Skeletal muscle satellite cell (primary cell): ENCODE results near the gene PUS1. TPM values are rescaled to one million over a fixed set of nuclear protein-coding genes. Genes with fewer than 3 reads are reported as not detected.
"Not testable (repeated sequence)": the region's sequence is repeated elsewhere in the genome, so short reads cannot be mapped to it uniquely, and the experiment has no call there.

ENCODE experiments used
- H3K27me3 ChIP-seq: 2 replicates; pipeline ENCODE4 v1.7.0; 2013; ENCODE audit warnings: low read length; ENCODE audit not compliant: control insufficient read depth, insufficient read depth
- H3K36me3 ChIP-seq: 2 replicates; pipeline ENCODE4 v1.7.0; 2013; ENCODE audit warnings: mild to moderate bottlenecking, control low read depth, low read length; ENCODE audit not compliant: insufficient read depth
- H3K4me1 ChIP-seq: 2 replicates; pipeline ENCODE4 v1.7.0; 2013; ENCODE audit warnings: low read length; ENCODE audit not compliant: control insufficient read depth, insufficient read depth
- H3K4me2 ChIP-seq: 2 replicates; pipeline ENCODE4 v1.7.0; 2013; ENCODE audit warnings: mild to moderate bottlenecking, low read length
- H3K4me3 ChIP-seq: 2 replicates; pipeline ENCODE4 v1.7.0; 2013; ENCODE audit warnings: low read length
- H3K9ac ChIP-seq: 2 replicates; pipeline ENCODE4 v1.7.0; 2013; ENCODE audit warnings: mild to moderate bottlenecking, low read depth, low read length, moderate library complexity
- H3K9me3 ChIP-seq: replicated peaks from 2 replicates; pipeline ENCODE4 v1.7.0; 2013; ENCODE audit warnings: mild to moderate bottlenecking, control low read depth, low read length
- total RNA-seq: library from RNA; depleted of rRNA; stranded (reverse); fragments of >200 nt; gene quantifications from 2 replicates; pipeline ENCODE4 v1.2.3, GENCODE V29; 2012; rRNA removed

The PUS1 gene
- total RNA-seq = 15.9 and 21.3 TPM in 2 replicates

- H3K4me1 ChIP-seq = peaks cover 8% of the 10 kb centered on the region
- H3K4me3 ChIP-seq = peak within 1 kb of the TSS; percentile 100
- peaks cover 23% of the 10 kb centered on the region for H3K36me3 ChIP-seq
- no peaks in the 10 kb centered on the region for H3K27me3 ChIP-seq
- H3K9ac ChIP-seq = peak within 1 kb of the TSS; percentile 97
- H3K4me2 ChIP-seq = peak within 1 kb of the TSS; percentile 99
- H3K9me3 ChIP-seq = no peaks in the 10 kb centered on the region
These were observed at the start of gene PUS1 for GRCh38 chr12:131928711-131929580. PUS1 (plus strand) TSS chr12:131929276; CDS start chr12:131929723, 447 bp downstream.

DNA sequence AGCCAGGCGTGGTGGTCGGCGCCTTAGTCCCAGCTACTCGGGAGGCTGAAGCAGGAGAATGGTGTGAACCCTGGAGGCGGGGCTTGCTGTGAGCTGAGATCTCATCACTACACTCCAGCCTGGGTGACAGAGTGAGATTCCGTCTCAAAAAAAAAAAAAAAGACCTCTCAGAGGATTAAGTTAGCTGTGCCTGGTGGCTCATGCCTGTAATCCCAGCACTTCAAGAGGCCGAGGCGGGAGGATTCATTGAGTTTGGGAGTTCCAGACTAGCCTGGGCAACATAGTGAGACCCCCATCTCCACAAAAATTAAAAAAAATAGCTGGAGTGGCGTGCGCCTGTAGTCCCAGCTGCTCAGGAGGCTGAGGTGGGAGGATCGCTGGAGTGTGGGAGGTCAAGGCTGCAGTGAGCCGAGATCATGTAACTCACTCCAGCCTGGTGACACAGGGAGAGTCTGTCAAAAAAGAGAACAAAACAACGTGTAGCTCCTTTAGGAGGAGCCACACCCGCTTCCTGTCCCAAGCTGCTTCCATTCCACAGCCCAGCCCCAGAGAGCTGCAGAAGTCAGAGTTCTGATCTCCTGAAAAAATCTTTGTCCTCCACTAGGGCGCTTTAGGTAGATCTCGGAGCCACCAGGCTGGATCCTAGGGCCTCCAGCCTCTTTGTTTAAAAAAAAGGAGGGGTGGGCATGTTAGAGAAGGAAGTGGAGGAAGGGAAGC is 46.1 kb upstream of the PUS1 start:
- H3K4me2 ChIP-seq = no peak overlapping the region
- H3K4me1 ChIP-seq = peaks cover 2% of the 10 kb centered on the region
- H3K9ac ChIP-seq = no peak overlapping the region
- no peaks in the 10 kb centered on the region for H3K36me3 ChIP-seq
- H3K4me3 ChIP-seq = no peak overlapping the region
- peaks cover 10% of the 10 kb centered on the region for H3K27me3 ChIP-seq
- peaks cover 4% of the 10 kb centered on the region for H3K9me3 ChIP-seq

DNA sequence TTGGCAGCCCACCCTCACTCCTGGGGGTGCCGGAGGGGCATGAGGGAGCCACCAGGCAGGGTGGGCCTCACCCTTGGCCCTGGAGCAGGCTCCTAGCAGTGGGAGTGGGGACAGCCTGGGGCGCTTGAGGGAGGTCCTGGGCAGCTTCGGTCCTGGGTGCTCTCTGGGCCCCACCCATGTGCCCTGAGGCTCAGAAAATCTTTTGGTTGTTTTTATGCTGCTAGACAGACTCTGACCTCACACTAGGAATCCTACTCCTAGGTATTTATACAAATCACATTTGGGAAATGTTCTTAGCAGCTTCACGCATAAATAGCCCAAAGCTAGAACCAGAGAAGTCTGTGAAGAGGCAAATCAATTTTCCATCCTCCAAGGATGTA is 45.6 kb upstream of the PUS1 start:
- peaks cover 10% of the 10 kb centered on the region for H3K27me3 ChIP-seq
- H3K9ac ChIP-seq = no peak overlapping the region
- H3K36me3 ChIP-seq = no peaks in the 10 kb centered on the region
- H3K4me2 ChIP-seq = no peak overlapping the region
- H3K4me3 ChIP-seq = no peak overlapping the region
- H3K4me1 ChIP-seq = peaks cover 2% of the 10 kb centered on the region
- H3K9me3 ChIP-seq = peaks cover 4% of the 10 kb centered on the region

GRCh38 chr12:131885076-131885475 is 44.0 kb upstream of the PUS1 start:
- not testable (repeated sequence) for H3K9ac ChIP-seq, H3K9me3 ChIP-seq, H3K4me1 ChIP-seq, H3K4me2 ChIP-seq, H3K36me3 ChIP-seq, H3K4me3 ChIP-seq
- peaks cover 13% of the 10 kb centered on the region for H3K27me3 ChIP-seq

- Histone ChIP-seq H3K27me3 (peaks cover 13% of the 10 kb centered on the region), H3K4me1 (peaks cover 2% of the 10 kb centered on the region), H3K9me3 (peaks cover 4% of the 10 kb centered on the region), H3K4me2 (no peak overlapping the region), H3K9ac (no peak overlapping the region), H3K36me3 (no peaks in the 10 kb centered on the region), H3K4me3 (no peak overlapping the region)
These were observed 43.5 kb upstream of the PUS1 start for GRCh38 chr12:131885543-131886057.

DNA sequence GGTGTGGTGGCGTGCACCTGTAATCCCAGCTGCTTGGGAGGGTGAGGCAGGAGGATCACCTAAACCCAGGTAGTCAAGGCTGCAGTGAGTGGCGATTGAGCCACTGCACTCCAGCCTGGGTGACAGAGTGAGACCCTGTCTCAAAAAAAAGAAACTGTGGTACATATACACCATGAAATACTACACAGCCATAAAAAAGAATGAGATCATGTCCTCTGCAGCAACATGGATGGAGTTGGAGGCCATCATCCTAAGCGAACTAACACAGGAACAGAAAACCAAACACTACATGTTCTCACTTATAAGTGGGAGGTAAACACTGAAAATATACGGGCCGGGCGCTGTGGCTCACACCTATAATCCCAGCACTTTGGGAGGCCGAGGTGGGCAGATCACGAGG is 37.4 kb upstream of the PUS1 start:
- H3K36me3 ChIP-seq, H3K9me3 ChIP-seq, H3K4me2 ChIP-seq, H3K27me3 ChIP-seq, H3K4me3 ChIP-seq, H3K9ac ChIP-seq: not testable (repeated sequence)
- peaks cover 15% of the 10 kb centered on the region for H3K4me1 ChIP-seq

DNA sequence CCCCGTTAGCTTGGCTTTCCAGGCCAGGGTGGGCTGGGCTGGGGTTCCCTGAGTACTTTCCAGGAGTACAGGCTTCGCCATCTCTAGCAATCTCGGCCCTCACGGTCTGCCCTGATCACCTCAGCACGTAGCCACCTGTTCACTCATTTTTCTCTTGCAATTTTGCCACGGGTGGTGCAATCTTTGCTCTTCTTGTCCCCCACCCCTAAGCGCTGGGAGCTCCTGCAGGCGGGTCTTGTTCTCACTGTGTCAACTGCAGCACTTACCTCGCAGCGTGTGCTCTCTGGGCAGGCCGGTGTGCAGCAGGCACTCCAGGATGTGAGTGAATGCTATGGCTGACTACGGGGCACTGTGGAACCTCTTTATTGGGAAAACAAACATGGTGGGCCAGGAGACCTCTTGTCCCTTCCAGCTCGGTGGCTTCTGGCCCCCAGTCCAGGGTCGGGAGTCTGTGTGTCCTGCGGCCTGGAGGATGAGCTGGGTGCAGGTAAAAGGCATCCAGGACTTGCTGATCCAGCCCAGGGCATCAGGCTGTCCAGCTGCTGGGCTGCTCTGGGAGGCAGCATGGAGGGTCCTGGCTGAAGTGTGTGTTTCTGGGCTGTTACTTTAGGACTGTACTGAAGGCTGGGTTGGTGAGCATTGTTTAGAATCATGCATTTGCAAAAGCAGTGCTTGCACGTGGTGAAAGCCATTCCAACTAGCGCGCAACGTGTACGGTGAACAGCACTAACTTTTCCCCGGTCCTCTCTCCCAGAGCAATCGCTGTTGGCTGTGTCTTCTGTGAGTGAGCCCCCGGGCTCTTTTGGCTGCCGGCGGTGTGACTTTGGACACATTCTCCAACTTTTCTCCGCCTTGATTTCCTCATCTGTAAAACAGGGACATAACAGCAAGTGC is 36.1 kb upstream of the PUS1 start:
- Histone ChIP-seq H3K4me1 (peaks cover 20% of the 10 kb centered on the region), H3K4me2 (no peak overlapping the region), H3K9ac (no peak overlapping the region), H3K9me3 (no peaks in the 10 kb centered on the region), H3K36me3 (no peaks in the 10 kb centered on the region), H3K4me3 (no peak overlapping the region), H3K27me3 (peaks cover 9% of the 10 kb centered on the region)

DNA sequence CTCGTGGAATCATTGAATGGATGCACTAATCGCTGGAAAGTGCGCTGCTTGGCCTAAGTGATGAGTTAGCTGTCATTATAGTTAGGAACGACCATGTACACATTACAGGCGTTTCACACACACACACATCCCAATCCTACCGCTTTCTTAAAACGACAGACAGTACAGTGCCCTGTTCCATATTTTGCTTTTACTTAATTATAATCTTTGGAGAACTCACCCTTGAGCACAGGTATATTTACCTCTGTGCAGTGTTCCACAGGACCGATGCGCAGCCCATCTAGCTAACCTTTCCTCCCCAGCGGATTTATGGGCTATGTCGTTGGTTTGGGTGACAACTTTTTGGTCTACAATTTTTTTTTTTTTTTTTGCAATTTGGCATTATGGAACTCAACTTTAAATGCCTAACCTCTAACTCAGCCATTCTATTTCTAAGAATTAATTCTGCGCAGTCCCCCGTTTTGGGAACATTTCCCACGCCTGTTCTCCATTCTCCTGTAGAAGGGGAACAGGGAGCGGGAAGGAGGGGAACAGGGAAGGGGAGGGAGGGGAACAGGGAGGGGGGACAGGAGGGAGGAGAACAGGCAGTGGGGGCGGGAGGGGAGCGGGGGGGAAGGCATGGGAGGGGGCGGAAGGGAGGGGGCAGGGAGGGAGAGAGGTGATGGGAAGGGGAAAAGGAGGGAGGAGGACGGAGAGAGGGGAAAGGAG is 35.3 kb upstream of the PUS1 start:
- Histone ChIP-seq H3K4me2 (no peak overlapping the region), H3K4me3 (no peak overlapping the region), H3K9me3 (no peaks in the 10 kb centered on the region), H3K4me1 (peaks cover 20% of the 10 kb centered on the region), H3K27me3 (peaks cover 8% of the 10 kb centered on the region), H3K36me3 (no peaks in the 10 kb centered on the region), H3K9ac (no peak overlapping the region)

DNA sequence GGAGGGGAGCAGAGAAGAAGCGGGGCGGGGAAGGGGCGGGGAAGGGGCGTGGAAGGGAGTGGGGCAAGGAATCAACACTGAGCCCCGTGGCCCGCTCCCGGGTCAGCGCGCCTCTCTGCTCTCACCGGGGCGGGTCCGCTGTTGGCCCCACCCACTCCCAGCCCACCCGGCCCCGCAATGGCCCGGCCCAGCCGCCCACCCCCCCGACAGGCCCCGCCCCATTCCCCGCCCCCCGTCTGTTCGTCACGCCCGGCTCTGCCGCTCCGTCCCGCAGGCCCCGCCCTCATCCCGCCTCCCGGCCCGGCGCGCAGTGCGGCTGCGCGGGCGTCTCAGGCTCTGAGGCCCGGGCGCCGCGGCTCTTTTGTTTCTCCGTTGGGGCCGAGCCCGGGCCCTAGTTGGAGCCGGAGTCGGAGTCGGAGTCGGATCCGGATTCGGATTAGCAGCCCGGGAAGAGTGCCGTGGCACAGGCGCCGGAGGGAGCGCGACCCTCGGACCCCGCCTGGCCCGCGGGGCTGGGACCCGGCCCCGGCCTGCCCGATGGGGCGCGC is 34.7 kb upstream of the PUS1 start, which contains the start of gene ULK1:
Gene ULK1 (plus strand): TSS at position 310 of the 548 bp plus-strand sequence. CDS start 380 bp downstream, outside the sequence.
- Histone ChIP-seq H3K9me3 (no peaks in the 10 kb centered on the region), H3K4me3 (peak within 1 kb of the TSS; percentile 85), H3K4me1 (peaks cover 20% of the 10 kb centered on the region), H3K4me2 (peak within 1 kb of the TSS; percentile 97), H3K9ac (peak within 1 kb of the TSS; percentile 86), H3K27me3 (peaks cover 3% of the 10 kb centered on the region), H3K36me3 (no peaks in the 10 kb centered on the region)

- Histone ChIP-seq H3K9me3 (no peaks in the 10 kb centered on the region), H3K4me3 (peak overlapping the region; percentile 74), H3K36me3 (no peaks in the 10 kb centered on the region), H3K4me2 (peak overlapping the region; percentile 97), H3K4me1 (peaks cover 20% of the 10 kb centered on the region), H3K27me3 (no peaks in the 10 kb centered on the region), H3K9ac (peak overlapping the region; percentile 82)
These were observed 34.0 kb upstream of the PUS1 start for GRCh38 chr12:131894981-131895639.
